Thoracic aorta endothelial cell (primary cell): ENCODE data around the gene UBR1. TPM values are rescaled to one million over a fixed set of nuclear protein-coding genes. Genes with fewer than 3 reads are reported as not detected.

Source experiments
- small RNA-seq: library from RNA; depleted of rRNA; stranded (forward); fragments of <200 nt; gene quantifications from one replicate; pipeline ENCODE3, GENCODE V24; 2012
- total RNA-seq: library from RNA; depleted of rRNA; stranded (reverse); fragments of >200 nt; gene quantifications from 2 replicates; pipeline ENCODE4 v1.2.3, GENCODE V29; 2012

The UBR1 gene
- 48.0 and 56.9 TPM in 2 replicates for total RNA-seq

GRCh38 chr15:43105778-43106485 lies at the start of gene UBR1:
UBR1 (minus strand) TSS chr15:43106038; CDS start chr15:43106022, 16 bp downstream.

GRCh38 chr15:43133430-43134156 lies 27.8 kb upstream of the UBR1 start, which contains the start of gene TMEM62:
TMEM62 (plus strand) TSS chr15:43133586; CDS start chr15:43133803, 217 bp downstream.

GRCh38 chr15:42920519-42921341 lies 185.1 kb downstream of the UBR1 start, which contains the start of gene TTBK2:
TTBK2 (minus strand) TSS chr15:42920778; CDS start chr15:42878617, 42,161 bp downstream.

Small RNA genes lying within 50 kb of the gene (small RNA-seq; reads per million reads assigned to genes)
- not detected for gene AC068724.2

Other genes with a start within 250 kb of the UBR1 start
- 14.1 and 14.9 TPM in 2 replicates for gene TTBK2, start 185.3 kb downstream of the UBR1 start, total RNA-seq
- gene TMEM62, start 27.5 kb upstream of the UBR1 start, total RNA-seq, result 19.1 and 23.2 TPM in 2 replicates
- gene CCNDBP1, start 79.4 kb upstream of the UBR1 start, total RNA-seq, result 65.8 and 77.0 TPM in 2 replicates
- not detected in 2 replicates for gene EPB42, start 115.0 kb upstream of the UBR1 start, total RNA-seq
- gene TGM5, start 160.9 kb upstream of the UBR1 start, total RNA-seq, result not detected in 2 replicates
- gene TGM7, start 196.2 kb upstream of the UBR1 start, total RNA-seq, result not detected in 2 replicates
- gene LCMT2, start 224.5 kb upstream of the UBR1 start, total RNA-seq, result 5.6 and 7.0 TPM in 2 replicates